ENCODE data around the gene PRIMA1.

Gene PRIMA1

GRCh38 chr14:93727917-93728650 lies 60.2 kb downstream of the PRIMA1 start:
- H3K4me3 ChIP-seq (ENCODE audit: insufficient read depth, low read length, poor library complexity, severe bottlenecking) = no peak overlapping the region

GRCh38 chr14:93727039-93727740 lies 61.1 kb downstream of the PRIMA1 start:
- Histone ChIP-seq H3K9me3 (ENCODE audit: insufficient read depth, low read length) (no peaks in the 10 kb centered on the region), H3K79me2 (ENCODE audit: insufficient read depth, low read length) (no peaks in the 10 kb centered on the region), H3K9ac (ENCODE audit: low read length) (no peak overlapping the region), H2AFZ (ENCODE audit: low read depth, low read length, severe bottlenecking) (no peak overlapping the region), H3K4me2 (ENCODE audit: low read depth, low read length, poor library complexity, severe bottlenecking) (no peak overlapping the region), H3K4me3 (ENCODE audit: insufficient read depth, low read length, poor library complexity, severe bottlenecking) (no peak overlapping the region), H3K9me2 (replicated peaks; ENCODE audit: insufficient read depth, low read length) (no peaks in the 10 kb centered on the region), H4K20me1 (ENCODE audit: low read depth, low read length) (no peaks in the 10 kb centered on the region), H3K27me3 (ENCODE audit: low read length) (no peaks in the 10 kb centered on the region), H3K27ac (ENCODE audit: low read depth, low read length) (no peak overlapping the region), H3K36me3 (ENCODE audit: low read length) (no peaks in the 10 kb centered on the region), H3F3A (ENCODE audit: insufficient read depth) (no peaks in the 10 kb centered on the region)
- no peak for TF ChIP-seq EZH2phosphoT487 (conservative IDR thresholded peaks at IDR 0.05; ENCODE audit: low read length)
- TF ChIP-seq, protein P1, sequence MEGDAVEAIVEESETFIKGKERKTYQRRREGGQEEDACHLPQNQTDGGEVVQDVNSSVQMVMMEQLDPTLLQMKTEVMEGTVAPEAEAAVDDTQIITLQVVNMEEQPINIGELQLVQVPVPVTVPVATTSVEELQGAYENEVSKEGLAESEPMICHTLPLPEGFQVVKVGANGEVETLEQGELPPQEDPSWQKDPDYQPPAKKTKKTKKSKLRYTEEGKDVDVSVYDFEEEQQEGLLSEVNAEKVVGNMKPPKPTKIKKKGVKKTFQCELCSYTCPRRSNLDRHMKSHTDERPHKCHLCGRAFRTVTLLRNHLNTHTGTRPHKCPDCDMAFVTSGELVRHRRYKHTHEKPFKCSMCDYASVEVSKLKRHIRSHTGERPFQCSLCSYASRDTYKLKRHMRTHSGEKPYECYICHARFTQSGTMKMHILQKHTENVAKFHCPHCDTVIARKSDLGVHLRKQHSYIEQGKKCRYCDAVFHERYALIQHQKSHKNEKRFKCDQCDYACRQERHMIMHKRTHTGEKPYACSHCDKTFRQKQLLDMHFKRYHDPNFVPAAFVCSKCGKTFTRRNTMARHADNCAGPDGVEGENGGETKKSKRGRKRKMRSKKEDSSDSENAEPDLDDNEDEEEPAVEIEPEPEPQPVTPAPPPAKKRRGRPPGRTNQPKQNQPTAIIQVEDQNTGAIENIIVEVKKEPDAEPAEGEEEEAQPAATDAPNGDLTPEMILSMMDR (IDR thresholded peaks at IDR 0.05; ENCODE audit: insufficient read depth, low read length, poor library complexity, severe bottlenecking) = no peak

More at GRCh38 chr14:93727917-93728650, 60.2 kb downstream of the PRIMA1 start:
- H3F3A ChIP-seq (ENCODE audit: insufficient read depth) = no peaks in the 10 kb centered on the region
- H3K27ac ChIP-seq (ENCODE audit: low read depth, low read length) = no peak overlapping the region
- no peaks in the 10 kb centered on the region for H3K36me3 ChIP-seq (ENCODE audit: low read length)
- no peaks in the 10 kb centered on the region for H4K20me1 ChIP-seq (ENCODE audit: low read depth, low read length)
- TF ChIP-seq EZH2phosphoT487 (conservative IDR thresholded peaks at IDR 0.05; ENCODE audit: low read length) = no peak
- TF ChIP-seq, protein P1 (IDR thresholded peaks at IDR 0.05; ENCODE audit: insufficient read depth, low read length, poor library complexity, severe bottlenecking) = no peak
- H3K4me2 ChIP-seq (ENCODE audit: low read depth, low read length, poor library complexity, severe bottlenecking) = no peak overlapping the region
- no peaks in the 10 kb centered on the region for H3K9me3 ChIP-seq (ENCODE audit: insufficient read depth, low read length)
- no peak overlapping the region for H2AFZ ChIP-seq (ENCODE audit: low read depth, low read length, severe bottlenecking)
- no peaks in the 10 kb centered on the region for H3K27me3 ChIP-seq (ENCODE audit: low read length)
- no peaks in the 10 kb centered on the region for H3K9me2 ChIP-seq (replicated peaks; ENCODE audit: insufficient read depth, low read length)
- H3K79me2 ChIP-seq (ENCODE audit: insufficient read depth, low read length) = no peaks in the 10 kb centered on the region
- no peak overlapping the region for H3K9ac ChIP-seq (ENCODE audit: low read length)

DNA sequence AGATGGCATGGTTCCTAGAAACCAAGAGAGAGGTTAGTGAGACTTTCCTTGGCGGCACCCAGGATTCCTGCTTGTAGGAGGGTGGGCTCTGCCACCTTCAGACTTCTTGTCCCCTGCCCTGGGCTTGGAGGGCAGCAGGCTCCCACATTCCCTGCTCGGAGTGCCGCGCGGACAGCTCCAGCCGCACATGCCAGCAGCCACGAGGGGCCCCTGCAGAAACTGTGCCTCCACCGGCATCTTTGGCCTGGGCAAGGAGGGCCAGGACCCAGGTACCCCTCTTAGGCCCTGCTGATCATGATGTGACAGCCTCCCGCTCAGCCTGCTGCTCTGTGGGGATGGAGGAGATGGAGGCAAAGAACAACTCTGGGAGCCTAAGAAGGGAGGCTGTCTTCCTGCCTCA lies 62.3 kb downstream of the PRIMA1 start:
- Histone ChIP-seq H3K9ac (ENCODE audit: low read length) (no peak overlapping the region), H2AFZ (ENCODE audit: low read depth, low read length, severe bottlenecking) (no peak overlapping the region), H4K20me1 (ENCODE audit: low read depth, low read length) (no peaks in the 10 kb centered on the region), H3F3A (ENCODE audit: insufficient read depth) (no peaks in the 10 kb centered on the region), H3K4me2 (ENCODE audit: low read depth, low read length, poor library complexity, severe bottlenecking) (no peak overlapping the region), H3K27ac (ENCODE audit: low read depth, low read length) (no peak overlapping the region), H3K27me3 (ENCODE audit: low read length) (no peaks in the 10 kb centered on the region), H3K4me3 (ENCODE audit: insufficient read depth, low read length, poor library complexity, severe bottlenecking) (no peak overlapping the region), H3K9me2 (replicated peaks; ENCODE audit: insufficient read depth, low read length) (no peaks in the 10 kb centered on the region), H3K36me3 (ENCODE audit: low read length) (no peaks in the 10 kb centered on the region), H3K9me3 (ENCODE audit: insufficient read depth, low read length) (no peaks in the 10 kb centered on the region), H3K79me2 (ENCODE audit: insufficient read depth, low read length) (no peaks in the 10 kb centered on the region)
- no peak for TF ChIP-seq EZH2phosphoT487 (conservative IDR thresholded peaks at IDR 0.05; ENCODE audit: low read length)
- TF ChIP-seq, protein P1 (IDR thresholded peaks at IDR 0.05; ENCODE audit: insufficient read depth, low read length, poor library complexity, severe bottlenecking) = no peak
